ENCODE results near the gene AJAP1.
A peak's percentile ranks its signal among the peaks of the same experiment; 100 is the strongest.

AJAP1 gene

DNA sequence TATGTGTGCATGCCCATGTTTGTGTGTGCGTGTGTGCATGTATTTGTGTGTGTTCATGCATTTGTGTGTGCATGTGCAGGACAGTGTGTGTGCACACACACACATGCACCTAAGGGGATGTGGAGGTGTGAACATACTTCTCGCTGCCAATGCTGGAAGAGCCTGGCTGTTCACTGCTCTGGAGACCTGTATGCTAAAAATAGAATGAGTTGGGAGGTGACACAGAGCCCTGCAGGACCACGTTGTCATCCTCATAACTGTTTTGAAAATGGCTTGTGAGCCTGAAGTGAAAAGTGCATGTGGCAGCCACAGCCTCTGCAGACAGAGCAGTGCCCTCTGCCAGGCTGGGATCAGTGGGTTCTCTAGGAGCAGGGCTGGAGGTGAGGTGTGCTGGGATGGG is 95.8 kb downstream of the AJAP1 start:
- no peak for DNase-seq (ENCODE audit: low read depth, low spot score)
- H3K4me1 ChIP-seq (ENCODE audit: insufficient read depth, insufficient read length), result peaks cover 5% of the 10 kb centered on the region
- peaks cover 19% of the 10 kb centered on the region for H3K9me3 ChIP-seq (ENCODE audit: insufficient read depth, low read length)
- H3K36me3 ChIP-seq (ENCODE audit: insufficient read depth, insufficient read length, low read length), result no peaks in the 10 kb centered on the region
- no peak overlapping the region for H3K9ac ChIP-seq (ENCODE audit: insufficient read length, low read depth)
- TF ChIP-seq YY1 (IDR thresholded peaks at IDR 0.05; ENCODE audit: insufficient read depth, insufficient read length) (no peak), ZNF274 (IDR thresholded peaks at IDR 0.05; ENCODE audit: low read depth, low read length) (no peak), SUZ12 (IDR thresholded peaks at IDR 0.05; ENCODE audit: extremely low read depth, insufficient read depth, insufficient read length) (no peak)
- H3K27me3 ChIP-seq (ENCODE audit: insufficient read depth, insufficient read length), result no peaks in the 10 kb centered on the region
- H3K4me3 ChIP-seq (ENCODE audit: insufficient read length, low read depth), result no peak overlapping the region

DNA sequence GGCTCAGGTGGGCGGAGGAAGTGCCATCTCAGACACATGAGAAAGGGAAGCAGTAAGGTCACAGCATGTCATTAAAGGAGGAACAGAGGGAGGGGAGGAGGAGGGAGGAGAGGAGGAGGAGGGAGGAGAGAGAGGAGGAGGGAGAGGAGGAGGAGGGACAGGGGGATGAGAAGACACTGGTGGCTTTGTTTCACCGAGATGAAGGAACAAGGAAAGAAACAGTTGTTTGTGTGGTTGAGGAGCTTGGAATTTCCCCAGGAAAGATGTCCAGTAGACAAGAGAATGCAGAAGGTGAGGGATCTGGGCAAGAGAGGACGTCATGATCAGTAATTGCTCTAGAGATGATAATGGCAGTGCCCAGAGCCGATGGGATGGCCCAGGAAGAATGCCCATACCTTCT is 97.7 kb downstream of the AJAP1 start:
- H3K9ac ChIP-seq (ENCODE audit: insufficient read length, low read depth), result no peak overlapping the region
- H3K36me3 ChIP-seq (ENCODE audit: insufficient read depth, insufficient read length, low read length), result no peaks in the 10 kb centered on the region
- no peak overlapping the region for H3K4me3 ChIP-seq (ENCODE audit: insufficient read length, low read depth)
- H3K27me3 ChIP-seq (ENCODE audit: insufficient read depth, insufficient read length), result no peaks in the 10 kb centered on the region
- DNase-seq (ENCODE audit: low read depth, low spot score), result no peak
- TF ChIP-seq ZNF274 (IDR thresholded peaks at IDR 0.05; ENCODE audit: low read depth, low read length), result no peak
- no peak for TF ChIP-seq SUZ12 (IDR thresholded peaks at IDR 0.05; ENCODE audit: extremely low read depth, insufficient read depth, insufficient read length)
- TF ChIP-seq YY1 (IDR thresholded peaks at IDR 0.05; ENCODE audit: insufficient read depth, insufficient read length), result no peak
- H3K4me1 ChIP-seq (ENCODE audit: insufficient read depth, insufficient read length), result peaks cover 10% of the 10 kb centered on the region
- peaks cover 19% of the 10 kb centered on the region for H3K9me3 ChIP-seq (ENCODE audit: insufficient read depth, low read length)

DNA sequence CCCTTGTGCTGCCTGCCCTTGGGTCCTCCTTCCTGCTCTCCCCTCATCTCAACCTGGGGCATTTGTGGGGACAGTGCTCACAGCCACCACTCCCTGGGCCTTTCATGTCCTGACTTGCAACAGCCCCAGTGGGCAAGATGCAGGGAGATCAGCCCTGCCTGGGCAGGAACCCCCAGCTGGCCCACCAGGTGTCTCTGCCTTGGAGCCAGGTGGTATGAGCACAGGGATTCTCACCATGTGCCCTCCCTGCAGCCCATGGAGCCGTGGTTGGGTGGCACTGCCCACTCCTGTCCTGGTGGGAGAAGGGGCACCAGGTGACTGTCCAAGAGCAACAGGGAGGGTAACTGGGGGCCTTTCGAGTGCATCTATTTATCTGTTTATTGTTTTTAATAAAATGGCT is 100.4 kb downstream of the AJAP1 start:
- DNase-seq (ENCODE audit: low read depth, low spot score), result no peak
- H3K9me3 ChIP-seq (ENCODE audit: insufficient read depth, low read length), result peaks cover 31% of the 10 kb centered on the region
- no peak overlapping the region for H3K4me3 ChIP-seq (ENCODE audit: insufficient read length, low read depth)
- peak overlapping the region; percentile 61 for H3K9ac ChIP-seq (ENCODE audit: insufficient read length, low read depth)
- H3K36me3 ChIP-seq (ENCODE audit: insufficient read depth, insufficient read length, low read length), result peaks cover 4% of the 10 kb centered on the region
- H3K27me3 ChIP-seq (ENCODE audit: insufficient read depth, insufficient read length), result peaks cover 2% of the 10 kb centered on the region
- peaks cover 12% of the 10 kb centered on the region for H3K4me1 ChIP-seq (ENCODE audit: insufficient read depth, insufficient read length)
- no peak for TF ChIP-seq ZNF274 (IDR thresholded peaks at IDR 0.05; ENCODE audit: low read depth, low read length)
- no peak for TF ChIP-seq YY1 (IDR thresholded peaks at IDR 0.05; ENCODE audit: insufficient read depth, insufficient read length)
- TF ChIP-seq SUZ12 (IDR thresholded peaks at IDR 0.05; ENCODE audit: extremely low read depth, insufficient read depth, insufficient read length), result no peak

DNA sequence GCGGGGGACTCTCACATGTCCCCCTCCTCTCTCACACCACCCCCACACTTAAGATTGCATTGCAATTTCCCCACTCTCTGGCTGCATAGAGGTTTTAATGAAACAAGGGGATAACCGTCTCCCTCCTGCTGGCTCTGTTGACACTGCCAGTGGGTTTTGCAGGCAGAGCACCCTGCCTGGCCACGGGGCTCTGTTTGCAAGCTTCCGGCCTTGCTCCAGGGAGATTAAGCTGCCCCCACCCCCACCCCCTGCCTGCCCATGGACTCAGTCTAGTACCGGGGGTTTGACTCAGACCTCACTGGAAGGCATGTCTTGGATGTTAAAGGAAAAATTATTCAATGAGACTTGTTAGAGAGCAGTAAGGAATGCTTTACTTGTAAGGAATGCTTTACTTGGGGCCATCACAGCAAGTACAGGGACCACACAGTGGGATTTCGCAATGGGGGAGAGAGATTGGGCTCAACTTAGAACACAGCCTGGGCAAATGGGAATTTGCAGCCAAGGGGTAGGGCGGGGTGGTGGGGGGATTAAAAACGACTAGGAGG is 101.0 kb downstream of the AJAP1 start:
- TF ChIP-seq YY1 (IDR thresholded peaks at IDR 0.05; ENCODE audit: insufficient read depth, insufficient read length), result no peak
- no peak for TF ChIP-seq ZNF274 (IDR thresholded peaks at IDR 0.05; ENCODE audit: low read depth, low read length)
- no peak for TF ChIP-seq SUZ12 (IDR thresholded peaks at IDR 0.05; ENCODE audit: extremely low read depth, insufficient read depth, insufficient read length)
- Histone ChIP-seq H3K36me3 (ENCODE audit: insufficient read depth, insufficient read length, low read length) (peaks cover 4% of the 10 kb centered on the region), H3K9me3 (ENCODE audit: insufficient read depth, low read length) (peaks cover 31% of the 10 kb centered on the region), H3K4me3 (ENCODE audit: insufficient read length, low read depth) (no peak overlapping the region), H3K27me3 (ENCODE audit: insufficient read depth, insufficient read length) (peaks cover 2% of the 10 kb centered on the region), H3K4me1 (ENCODE audit: insufficient read depth, insufficient read length) (peaks cover 15% of the 10 kb centered on the region), H3K9ac (ENCODE audit: insufficient read length, low read depth) (no peak overlapping the region)
- peak; percentile 85 for DNase-seq (ENCODE audit: low read depth, low spot score)

DNA sequence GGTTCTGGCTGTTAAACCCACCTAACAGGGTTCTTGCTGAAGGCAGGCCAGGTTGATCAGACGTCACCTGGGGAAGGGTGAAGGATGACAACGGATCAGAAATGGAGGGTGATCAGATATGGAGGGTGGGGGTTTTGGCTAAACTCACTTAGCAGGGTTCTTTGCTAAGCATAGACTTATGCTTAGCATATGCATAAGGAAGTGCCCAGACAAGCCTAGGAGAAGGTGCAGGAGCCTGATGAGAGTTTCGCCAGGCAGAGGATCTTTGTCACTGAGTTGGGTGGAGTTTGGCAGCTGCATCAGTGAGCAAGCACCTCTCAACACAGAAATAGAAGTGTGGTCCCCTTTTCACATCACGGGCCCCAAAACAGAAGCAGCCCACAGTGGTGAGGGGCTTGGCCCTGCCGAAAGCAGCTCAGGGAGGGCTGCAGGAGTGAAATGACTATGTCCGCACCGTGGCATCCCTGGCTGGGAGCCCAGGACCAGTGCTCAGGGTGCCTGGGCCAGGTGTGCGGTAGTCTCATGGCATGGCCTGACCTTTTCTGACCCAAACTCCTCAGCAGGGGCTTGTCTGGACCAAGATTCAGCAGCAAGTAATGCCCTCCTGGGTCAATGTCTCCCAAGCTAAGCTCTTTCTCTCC is 101.6 kb downstream of the AJAP1 start:
- Histone ChIP-seq H3K27me3 (ENCODE audit: insufficient read depth, insufficient read length) (peaks cover 2% of the 10 kb centered on the region), H3K9ac (ENCODE audit: insufficient read length, low read depth) (peak overlapping the region; percentile 65), H3K4me3 (ENCODE audit: insufficient read length, low read depth) (no peak overlapping the region), H3K9me3 (ENCODE audit: insufficient read depth, low read length) (peaks cover 31% of the 10 kb centered on the region), H3K36me3 (ENCODE audit: insufficient read depth, insufficient read length, low read length) (peaks cover 4% of the 10 kb centered on the region), H3K4me1 (ENCODE audit: insufficient read depth, insufficient read length) (peaks cover 15% of the 10 kb centered on the region)
- no peak for TF ChIP-seq YY1 (IDR thresholded peaks at IDR 0.05; ENCODE audit: insufficient read depth, insufficient read length)
- no peak for TF ChIP-seq ZNF274 (IDR thresholded peaks at IDR 0.05; ENCODE audit: low read depth, low read length)
- no peak for TF ChIP-seq SUZ12 (IDR thresholded peaks at IDR 0.05; ENCODE audit: extremely low read depth, insufficient read depth, insufficient read length)
- no peak for DNase-seq (ENCODE audit: low read depth, low spot score)

DNA sequence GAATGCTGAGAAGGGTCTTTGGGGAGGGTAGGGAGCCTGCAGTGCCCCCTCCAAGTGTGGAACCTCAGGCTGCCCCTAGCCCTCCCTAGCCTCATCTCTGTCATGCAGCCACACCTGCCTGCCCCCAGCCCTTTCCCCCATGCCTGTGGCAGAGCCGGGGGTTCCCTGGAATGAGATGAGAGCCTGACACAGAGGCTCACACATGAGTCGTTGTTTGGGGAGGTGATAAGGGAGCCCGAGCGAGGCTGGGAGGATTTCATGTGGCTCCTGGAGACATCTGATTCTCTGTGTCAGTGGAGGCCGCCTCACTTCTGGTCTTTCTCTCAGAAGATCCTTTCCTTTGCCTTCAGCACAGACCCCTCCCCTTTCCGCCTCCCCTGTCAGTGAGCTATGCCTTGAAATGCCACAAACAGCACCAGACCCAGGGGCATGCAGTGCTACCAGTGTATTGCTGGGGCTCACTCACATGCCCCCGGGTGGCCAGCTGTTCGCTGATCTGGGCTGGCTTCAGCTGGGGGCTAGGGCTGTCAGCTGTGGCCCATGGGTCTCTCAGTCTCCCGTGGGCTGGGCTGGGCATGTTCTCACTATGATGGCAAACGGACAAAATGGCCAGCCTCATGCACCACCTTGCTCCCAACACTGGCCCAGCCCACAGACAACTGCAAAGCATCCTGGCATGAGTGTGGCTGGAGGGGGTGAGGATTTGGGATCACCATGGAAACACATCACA is 102.6 kb downstream of the AJAP1 start:
- Histone ChIP-seq H3K36me3 (ENCODE audit: insufficient read depth, insufficient read length, low read length) (peaks cover 4% of the 10 kb centered on the region), H3K9ac (ENCODE audit: insufficient read length, low read depth) (no peak overlapping the region), H3K27me3 (ENCODE audit: insufficient read depth, insufficient read length) (peaks cover 2% of the 10 kb centered on the region), H3K4me1 (ENCODE audit: insufficient read depth, insufficient read length) (peaks cover 15% of the 10 kb centered on the region), H3K9me3 (ENCODE audit: insufficient read depth, low read length) (peaks cover 31% of the 10 kb centered on the region), H3K4me3 (ENCODE audit: insufficient read length, low read depth) (no peak overlapping the region)
- DNase-seq (ENCODE audit: low read depth, low spot score), result no peak
- TF ChIP-seq YY1 (IDR thresholded peaks at IDR 0.05; ENCODE audit: insufficient read depth, insufficient read length), result no peak
- no peak for TF ChIP-seq ZNF274 (IDR thresholded peaks at IDR 0.05; ENCODE audit: low read depth, low read length)
- TF ChIP-seq SUZ12 (IDR thresholded peaks at IDR 0.05; ENCODE audit: extremely low read depth, insufficient read depth, insufficient read length), result no peak

DNA sequence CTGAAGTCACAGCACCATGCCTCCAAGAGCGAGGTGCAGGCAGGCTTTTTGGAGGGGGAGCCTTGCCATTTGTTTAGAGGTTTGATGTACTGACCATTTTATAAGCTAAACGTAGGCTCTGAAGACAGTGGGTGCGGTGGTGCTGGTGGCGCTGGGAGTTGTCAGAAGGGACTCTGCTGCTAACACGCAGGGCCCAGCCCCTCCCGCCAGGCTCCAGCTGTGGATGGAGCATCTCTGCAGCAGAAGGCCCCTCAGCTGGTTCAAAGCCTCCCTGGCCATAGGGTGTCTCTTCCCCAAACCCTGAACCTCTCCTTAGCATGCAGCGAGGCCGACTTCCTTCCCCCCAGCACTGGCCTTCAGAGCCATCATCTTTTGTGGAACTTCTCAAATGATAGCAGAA is 105.3 kb downstream of the AJAP1 start:
- DNase-seq (ENCODE audit: low read depth, low spot score), result no peak
- Histone ChIP-seq H3K4me3 (ENCODE audit: insufficient read length, low read depth) (no peak overlapping the region), H3K27me3 (ENCODE audit: insufficient read depth, insufficient read length) (peaks cover 2% of the 10 kb centered on the region), H3K36me3 (ENCODE audit: insufficient read depth, insufficient read length, low read length) (peaks cover 4% of the 10 kb centered on the region), H3K4me1 (ENCODE audit: insufficient read depth, insufficient read length) (peaks cover 16% of the 10 kb centered on the region), H3K9ac (ENCODE audit: insufficient read length, low read depth) (no peak overlapping the region), H3K9me3 (ENCODE audit: insufficient read depth, low read length) (peaks cover 12% of the 10 kb centered on the region; the same call in 1 of the 2 replicates)
- TF ChIP-seq ZNF274 (IDR thresholded peaks at IDR 0.05; ENCODE audit: low read depth, low read length) (no peak), YY1 (IDR thresholded peaks at IDR 0.05; ENCODE audit: insufficient read depth, insufficient read length) (no peak)

Measured in NT2/D1 (cell line).